Adipocyte (in vitro differentiated cells): ENCODE measurements around the gene NEUROG3.
"Not testable (repeated sequence)": the region's sequence is repeated elsewhere in the genome, so short reads cannot be mapped to it uniquely, and the experiment has no call there.

Source experiments
- DNase-seq: peaks from one replicate; pipeline ENCODE4 v3.0.0-alpha.2; 2015; ENCODE audit warnings: low read depth
- H3K27me3 ChIP-seq: replicated peaks from 2 replicates; pipeline ENCODE4 v1.7.0; 2013; ENCODE audit warnings: mild to moderate bottlenecking, low read length, moderate library complexity; ENCODE audit not compliant: control insufficient read depth, insufficient read depth
- H3K36me3 ChIP-seq: 2 replicates; pipeline ENCODE4 v1.7.0; 2013; ENCODE audit warnings: low read length, mild to moderate bottlenecking, moderate library complexity; ENCODE audit not compliant: control insufficient read depth, insufficient read depth, severe bottlenecking
- H3K4me1 ChIP-seq: 2 replicates; pipeline ENCODE4 v1.7.0; 2013; ENCODE audit warnings: mild to moderate bottlenecking, low read length, moderate library complexity; ENCODE audit not compliant: control insufficient read depth, insufficient read depth
- H3K4me3 ChIP-seq: 2 replicates; pipeline ENCODE4 v1.7.0; 2013; ENCODE audit warnings: mild to moderate bottlenecking, low read length, moderate library complexity
- H3K9ac ChIP-seq: 2 replicates; pipeline ENCODE4 v1.7.0; 2013; ENCODE audit warnings: mild to moderate bottlenecking, low read length, moderate library complexity
- H3K9me3 ChIP-seq: 2 replicates; pipeline ENCODE4 v1.7.0; 2013; ENCODE audit warnings: mild to moderate bottlenecking, low read length, moderate library complexity; ENCODE audit not compliant: control insufficient read depth

Gene NEUROG3

DNA sequence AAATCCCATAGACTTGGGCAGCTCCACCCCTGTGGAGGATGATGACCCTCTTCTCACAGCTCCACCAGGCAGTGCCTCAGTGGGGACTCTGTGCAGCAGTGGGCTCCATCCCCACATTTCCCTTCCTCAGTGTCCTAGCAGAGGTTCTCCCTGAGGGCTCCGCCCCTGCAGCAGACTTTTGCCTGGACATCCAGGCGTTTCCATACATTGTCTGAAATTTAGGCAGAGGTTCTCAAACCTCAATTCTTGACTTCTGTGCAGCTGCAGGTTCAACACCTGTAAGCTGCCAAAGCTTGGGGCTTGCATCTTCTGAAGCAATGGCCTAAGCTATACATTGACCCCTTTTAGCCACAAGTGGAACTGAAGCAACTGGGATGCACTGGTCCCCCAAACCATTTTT lies 31.8 kb downstream of the NEUROG3 start:
- no peaks in the 10 kb centered on the region for H3K4me1 ChIP-seq
- H3K4me3 ChIP-seq = no peak overlapping the region
- H3K36me3 ChIP-seq = no peaks in the 10 kb centered on the region
- peaks cover 14% of the 10 kb centered on the region for H3K9me3 ChIP-seq
- DNase-seq = no peak
- no peak overlapping the region for H3K9ac ChIP-seq
- H3K27me3 ChIP-seq = peaks cover 15% of the 10 kb centered on the region

- Histone ChIP-seq H3K4me1 (no peaks in the 10 kb centered on the region), H3K36me3 (no peaks in the 10 kb centered on the region)
Observed at GRCh38 chr10:69538461-69538860, 34.8 kb downstream of the NEUROG3 start.

GRCh38 chr10:69537449-69537848 lies 35.8 kb downstream of the NEUROG3 start:
- Histone ChIP-seq H3K36me3 (no peaks in the 10 kb centered on the region), H3K4me3 (no peak overlapping the region), H3K27me3 (peaks cover 3% of the 10 kb centered on the region), H3K9me3 (peaks cover 29% of the 10 kb centered on the region), H3K9ac (no peak overlapping the region), H3K4me1 (no peaks in the 10 kb centered on the region)
- no peak for DNase-seq

More at GRCh38 chr10:69538461-69538860, 34.8 kb downstream of the NEUROG3 start:
- H3K9me3 ChIP-seq = peaks cover 23% of the 10 kb centered on the region
- DNase-seq = no peak
- H3K4me3 ChIP-seq = no peak overlapping the region
- H3K27me3 ChIP-seq = peaks cover 7% of the 10 kb centered on the region
- H3K9ac ChIP-seq = no peak overlapping the region

GRCh38 chr10:69536521-69536920 lies 36.7 kb downstream of the NEUROG3 start:
- peaks cover 34% of the 10 kb centered on the region for H3K9me3 ChIP-seq
- not testable (repeated sequence) for H3K36me3 ChIP-seq, H3K9ac ChIP-seq, H3K27me3 ChIP-seq, H3K4me1 ChIP-seq, H3K4me3 ChIP-seq, DNase-seq

DNA sequence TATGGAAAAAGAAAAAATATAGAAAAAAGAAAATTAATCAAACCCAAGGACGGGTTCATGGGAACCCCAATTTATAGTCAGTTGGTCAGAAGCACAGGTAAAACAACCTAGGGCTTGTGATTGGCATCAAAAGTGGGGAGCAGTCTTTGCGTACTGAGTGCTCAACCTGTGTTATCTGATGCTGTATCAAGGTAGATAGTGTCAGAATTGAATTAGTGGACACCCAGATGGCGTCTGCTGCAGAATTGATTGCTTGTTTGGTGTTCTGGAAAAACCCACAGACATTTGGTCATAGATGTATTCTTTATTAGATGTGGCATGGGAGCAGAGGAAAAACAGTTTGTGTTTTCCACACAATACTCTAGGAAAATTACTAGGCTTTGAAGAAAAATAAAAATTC lies 39.6 kb downstream of the NEUROG3 start:
- no peak overlapping the region for H3K9ac ChIP-seq
- no peaks in the 10 kb centered on the region for H3K36me3 ChIP-seq
- no peak overlapping the region for H3K4me3 ChIP-seq
- H3K27me3 ChIP-seq = no peaks in the 10 kb centered on the region
- H3K9me3 ChIP-seq = peaks cover 25% of the 10 kb centered on the region
- no peak for DNase-seq
- no peaks in the 10 kb centered on the region for H3K4me1 ChIP-seq

GRCh38 chr10:69527961-69528360 lies 45.3 kb downstream of the NEUROG3 start:
- H3K4me1 ChIP-seq = no peaks in the 10 kb centered on the region
- H3K9me3 ChIP-seq = peaks cover 10% of the 10 kb centered on the region
- no peak overlapping the region for H3K4me3 ChIP-seq
- no peak overlapping the region for H3K9ac ChIP-seq
- DNase-seq = no peak
- no peaks in the 10 kb centered on the region for H3K36me3 ChIP-seq
- no peaks in the 10 kb centered on the region for H3K27me3 ChIP-seq
